Measurements from ENCODE around the gene GPR146.

DNA sequence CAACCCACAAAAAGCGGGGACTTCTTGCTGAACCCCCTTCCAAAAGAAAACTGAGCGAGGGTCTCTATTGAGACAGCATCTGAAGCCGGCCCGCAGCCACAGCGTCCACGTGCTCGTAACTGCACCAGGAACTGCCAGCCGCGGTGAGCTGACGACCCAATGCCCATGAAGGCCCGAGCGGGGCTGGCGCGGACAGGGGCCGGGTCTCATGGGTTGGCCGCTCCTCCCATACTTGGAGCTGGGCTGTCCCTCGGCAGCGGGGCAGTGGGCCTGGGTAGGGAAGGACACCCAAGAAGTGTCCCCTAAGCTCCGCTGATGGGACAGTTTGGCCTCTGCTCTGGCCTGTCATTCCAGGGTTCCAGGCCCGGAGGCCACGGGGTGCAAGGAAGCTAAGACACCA lies 39.0 kb upstream of the GPR146 start:
- TF ChIP-seq, protein P1, sequence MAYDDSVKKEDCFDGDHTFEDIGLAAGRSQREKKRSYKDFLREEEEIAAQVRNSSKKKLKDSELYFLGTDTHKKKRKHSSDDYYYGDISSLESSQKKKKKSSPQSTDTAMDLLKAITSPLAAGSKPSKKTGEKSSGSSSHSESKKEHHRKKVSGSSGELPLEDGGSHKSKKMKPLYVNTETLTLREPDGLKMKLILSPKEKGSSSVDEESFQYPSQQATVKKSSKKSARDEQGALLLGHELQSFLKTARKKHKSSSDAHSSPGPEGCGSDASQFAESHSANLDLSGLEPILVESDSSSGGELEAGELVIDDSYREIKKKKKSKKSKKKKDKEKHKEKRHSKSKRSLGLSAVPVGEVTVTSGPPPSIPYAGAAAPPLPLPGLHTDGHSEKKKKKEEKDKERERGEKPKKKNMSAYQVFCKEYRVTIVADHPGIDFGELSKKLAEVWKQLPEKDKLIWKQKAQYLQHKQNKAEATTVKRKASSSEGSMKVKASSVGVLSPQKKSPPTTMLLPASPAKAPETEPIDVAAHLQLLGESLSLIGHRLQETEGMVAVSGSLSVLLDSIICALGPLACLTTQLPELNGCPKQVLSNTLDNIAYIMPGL (CRISPR knock-in tag; IDR thresholded peaks at IDR 0.05): no peak
- TF ChIP-seq, protein P2, sequence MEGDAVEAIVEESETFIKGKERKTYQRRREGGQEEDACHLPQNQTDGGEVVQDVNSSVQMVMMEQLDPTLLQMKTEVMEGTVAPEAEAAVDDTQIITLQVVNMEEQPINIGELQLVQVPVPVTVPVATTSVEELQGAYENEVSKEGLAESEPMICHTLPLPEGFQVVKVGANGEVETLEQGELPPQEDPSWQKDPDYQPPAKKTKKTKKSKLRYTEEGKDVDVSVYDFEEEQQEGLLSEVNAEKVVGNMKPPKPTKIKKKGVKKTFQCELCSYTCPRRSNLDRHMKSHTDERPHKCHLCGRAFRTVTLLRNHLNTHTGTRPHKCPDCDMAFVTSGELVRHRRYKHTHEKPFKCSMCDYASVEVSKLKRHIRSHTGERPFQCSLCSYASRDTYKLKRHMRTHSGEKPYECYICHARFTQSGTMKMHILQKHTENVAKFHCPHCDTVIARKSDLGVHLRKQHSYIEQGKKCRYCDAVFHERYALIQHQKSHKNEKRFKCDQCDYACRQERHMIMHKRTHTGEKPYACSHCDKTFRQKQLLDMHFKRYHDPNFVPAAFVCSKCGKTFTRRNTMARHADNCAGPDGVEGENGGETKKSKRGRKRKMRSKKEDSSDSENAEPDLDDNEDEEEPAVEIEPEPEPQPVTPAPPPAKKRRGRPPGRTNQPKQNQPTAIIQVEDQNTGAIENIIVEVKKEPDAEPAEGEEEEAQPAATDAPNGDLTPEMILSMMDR (IDR thresholded peaks at IDR 0.05): no peak
- TF ChIP-seq, protein P3, sequence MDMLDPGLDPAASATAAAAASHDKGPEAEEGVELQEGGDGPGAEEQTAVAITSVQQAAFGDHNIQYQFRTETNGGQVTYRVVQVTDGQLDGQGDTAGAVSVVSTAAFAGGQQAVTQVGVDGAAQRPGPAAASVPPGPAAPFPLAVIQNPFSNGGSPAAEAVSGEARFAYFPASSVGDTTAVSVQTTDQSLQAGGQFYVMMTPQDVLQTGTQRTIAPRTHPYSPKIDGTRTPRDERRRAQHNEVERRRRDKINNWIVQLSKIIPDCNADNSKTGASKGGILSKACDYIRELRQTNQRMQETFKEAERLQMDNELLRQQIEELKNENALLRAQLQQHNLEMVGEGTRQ (CRISPR knock-in tag; IDR thresholded peaks at IDR 0.05): no peak
- TF ChIP-seq, protein P4, sequence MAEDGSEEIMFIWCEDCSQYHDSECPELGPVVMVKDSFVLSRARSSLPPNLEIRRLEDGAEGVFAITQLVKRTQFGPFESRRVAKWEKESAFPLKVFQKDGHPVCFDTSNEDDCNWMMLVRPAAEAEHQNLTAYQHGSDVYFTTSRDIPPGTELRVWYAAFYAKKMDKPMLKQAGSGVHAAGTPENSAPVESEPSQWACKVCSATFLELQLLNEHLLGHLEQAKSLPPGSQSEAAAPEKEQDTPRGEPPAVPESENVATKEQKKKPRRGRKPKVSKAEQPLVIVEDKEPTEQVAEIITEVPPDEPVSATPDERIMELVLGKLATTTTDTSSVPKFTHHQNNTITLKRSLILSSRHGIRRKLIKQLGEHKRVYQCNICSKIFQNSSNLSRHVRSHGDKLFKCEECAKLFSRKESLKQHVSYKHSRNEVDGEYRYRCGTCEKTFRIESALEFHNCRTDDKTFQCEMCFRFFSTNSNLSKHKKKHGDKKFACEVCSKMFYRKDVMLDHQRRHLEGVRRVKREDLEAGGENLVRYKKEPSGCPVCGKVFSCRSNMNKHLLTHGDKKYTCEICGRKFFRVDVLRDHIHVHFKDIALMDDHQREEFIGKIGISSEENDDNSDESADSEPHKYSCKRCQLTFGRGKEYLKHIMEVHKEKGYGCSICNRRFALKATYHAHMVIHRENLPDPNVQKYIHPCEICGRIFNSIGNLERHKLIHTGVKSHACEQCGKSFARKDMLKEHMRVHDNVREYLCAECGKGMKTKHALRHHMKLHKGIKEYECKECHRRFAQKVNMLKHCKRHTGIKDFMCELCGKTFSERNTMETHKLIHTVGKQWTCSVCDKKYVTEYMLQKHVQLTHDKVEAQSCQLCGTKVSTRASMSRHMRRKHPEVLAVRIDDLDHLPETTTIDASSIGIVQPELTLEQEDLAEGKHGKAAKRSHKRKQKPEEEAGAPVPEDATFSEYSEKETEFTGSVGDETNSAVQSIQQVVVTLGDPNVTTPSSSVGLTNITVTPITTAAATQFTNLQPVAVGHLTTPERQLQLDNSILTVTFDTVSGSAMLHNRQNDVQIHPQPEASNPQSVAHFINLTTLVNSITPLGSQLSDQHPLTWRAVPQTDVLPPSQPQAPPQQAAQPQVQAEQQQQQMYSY (CRISPR knock-in tag; IDR thresholded peaks at IDR 0.05): no peak
- TF ChIP-seq RORB (CRISPR knock-in tag; IDR thresholded peaks at IDR 0.05): no peak
- TF ChIP-seq, protein P5, sequence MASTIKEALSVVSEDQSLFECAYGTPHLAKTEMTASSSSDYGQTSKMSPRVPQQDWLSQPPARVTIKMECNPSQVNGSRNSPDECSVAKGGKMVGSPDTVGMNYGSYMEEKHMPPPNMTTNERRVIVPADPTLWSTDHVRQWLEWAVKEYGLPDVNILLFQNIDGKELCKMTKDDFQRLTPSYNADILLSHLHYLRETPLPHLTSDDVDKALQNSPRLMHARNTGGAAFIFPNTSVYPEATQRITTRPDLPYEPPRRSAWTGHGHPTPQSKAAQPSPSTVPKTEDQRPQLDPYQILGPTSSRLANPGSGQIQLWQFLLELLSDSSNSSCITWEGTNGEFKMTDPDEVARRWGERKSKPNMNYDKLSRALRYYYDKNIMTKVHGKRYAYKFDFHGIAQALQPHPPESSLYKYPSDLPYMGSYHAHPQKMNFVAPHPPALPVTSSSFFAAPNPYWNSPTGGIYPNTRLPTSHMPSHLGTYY (CRISPR knock-in tag; IDR thresholded peaks at IDR 0.05): no peak
